ENCODE data around the gene ANKUB1.

The ANKUB1 gene

GRCh38 chr3:149808209-149808829, 16.0 kb upstream of the ANKUB1 start:
- peak; percentile 47 for DNase-seq

- no peak for DNase-seq
These were observed 13.9 kb upstream of the ANKUB1 start for GRCh38 chr3:149806171-149806778.

GRCh38 chr3:149801639-149802038, 9.3 kb upstream of the ANKUB1 start:
- no peak for DNase-seq

- no peak for DNase-seq
These were observed 8.8 kb upstream of the ANKUB1 start for GRCh38 chr3:149801195-149801594.

- DNase-seq, result no peak
These were observed 8.3 kb upstream of the ANKUB1 start for GRCh38 chr3:149800693-149801092.

- no peak for DNase-seq
These were observed 3.7 kb upstream of the ANKUB1 start for GRCh38 chr3:149796026-149796425.

GRCh38 chr3:149790698-149791097, 1.7 kb downstream of the ANKUB1 start:
- DNase-seq, result no peak

GRCh38 chr3:149790268-149790667, 2.1 kb downstream of the ANKUB1 start:
- DNase-seq, result no peak

- DNase-seq, result no peak
These were observed 8.2 kb downstream of the ANKUB1 start for GRCh38 chr3:149784064-149784704.

GRCh38 chr3:149783576-149783975, 8.8 kb downstream of the ANKUB1 start:
- no peak for DNase-seq

- no peak for DNase-seq
These were observed 10.6 kb downstream of the ANKUB1 start for GRCh38 chr3:149781741-149782140.

- no peak for DNase-seq
These were observed 11.1 kb downstream of the ANKUB1 start for GRCh38 chr3:149781211-149781610.

- DNase-seq, result no peak
These were observed 14.7 kb downstream of the ANKUB1 start for GRCh38 chr3:149777414-149778214.

- DNase-seq, result no peak
These were observed 16.2 kb downstream of the ANKUB1 start for GRCh38 chr3:149776170-149776569.

- no peak for DNase-seq
These were observed 19.5 kb downstream of the ANKUB1 start for GRCh38 chr3:149772861-149773260.

- peak; percentile 32 for DNase-seq
These were observed 20.6 kb downstream of the ANKUB1 start for GRCh38 chr3:149771652-149772271.

- DNase-seq, result no peak
These were observed 22.1 kb downstream of the ANKUB1 start for GRCh38 chr3:149770246-149770645.

- no peak for DNase-seq
These were observed 23.6 kb downstream of the ANKUB1 start for GRCh38 chr3:149768704-149769103.

- DNase-seq, result no peak
These were observed 24.6 kb downstream of the ANKUB1 start for GRCh38 chr3:149767720-149768119.

- no peak for DNase-seq
These were observed 26.5 kb downstream of the ANKUB1 start for GRCh38 chr3:149765762-149766334.

GRCh38 chr3:149764302-149764701, 28.1 kb downstream of the ANKUB1 start:
- no peak for DNase-seq

- no peak for DNase-seq
These were observed 28.7 kb downstream of the ANKUB1 start for GRCh38 chr3:149763565-149764195.
